IPS-18c (cell line): ENCODE results near the gene ZEB2.

Experiments used
- H3K4me3 ChIP-seq: 2 replicates; pipeline ENCODE4 v1.7.0; 2013; ENCODE audit warnings: low read depth, mild to moderate bottlenecking, low read length, moderate library complexity; ENCODE audit not compliant: insufficient read depth
- H3K9me3 ChIP-seq: one replicate; pipeline ENCODE4 v1.6.1; 2013; ENCODE audit warnings: mild to moderate bottlenecking, low read length, moderate library complexity; ENCODE audit not compliant: control insufficient read depth, insufficient read depth

Gene ZEB2

GRCh38 chr2:144490017-144490416, 29.9 kb downstream of the ZEB2 start:
- Histone ChIP-seq H3K4me3 (no peak overlapping the region), H3K9me3 (no peaks in the 10 kb centered on the region)

- Histone ChIP-seq H3K4me3 (no peak overlapping the region), H3K9me3 (no peaks in the 10 kb centered on the region)
Observed at GRCh38 chr2:144489315-144489916, 30.5 kb downstream of the ZEB2 start.

DNA sequence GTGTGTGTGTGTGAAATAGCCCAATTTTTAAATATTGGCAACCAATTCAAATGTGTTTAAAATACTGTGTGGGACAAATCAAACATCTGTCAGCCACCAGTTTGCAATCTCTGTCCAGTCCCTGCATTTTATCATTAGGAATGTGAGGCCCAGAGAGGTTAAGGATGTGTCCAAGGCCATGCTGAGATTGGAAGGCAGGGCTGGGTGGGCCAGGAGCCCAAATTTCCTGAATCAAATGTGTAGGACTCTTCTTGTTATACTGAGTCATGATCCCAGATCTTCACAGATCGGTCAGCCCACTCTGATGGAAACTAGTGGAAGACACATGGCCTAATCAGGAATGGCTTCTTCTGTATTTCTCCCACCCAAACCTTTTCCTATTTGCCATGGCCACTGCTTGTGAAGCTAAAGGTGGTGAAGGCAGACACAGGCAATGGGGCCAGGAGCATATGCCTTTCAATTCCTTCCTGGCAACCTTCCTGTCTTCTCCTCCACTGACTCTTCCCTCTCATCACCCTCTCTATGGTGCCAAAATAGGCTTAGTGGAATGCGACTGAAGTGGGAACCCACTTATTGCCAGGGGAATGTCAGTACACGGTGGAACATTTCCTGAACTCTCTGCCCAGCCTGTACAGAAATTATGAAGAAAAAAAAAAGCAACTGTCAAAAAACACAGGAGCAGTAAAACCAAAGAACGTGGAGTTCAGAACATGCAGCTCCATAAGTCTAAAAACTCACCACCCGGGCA, 35.5 kb downstream of the ZEB2 start:
- Histone ChIP-seq H3K4me3 (no peak overlapping the region), H3K9me3 (no peaks in the 10 kb centered on the region)

DNA sequence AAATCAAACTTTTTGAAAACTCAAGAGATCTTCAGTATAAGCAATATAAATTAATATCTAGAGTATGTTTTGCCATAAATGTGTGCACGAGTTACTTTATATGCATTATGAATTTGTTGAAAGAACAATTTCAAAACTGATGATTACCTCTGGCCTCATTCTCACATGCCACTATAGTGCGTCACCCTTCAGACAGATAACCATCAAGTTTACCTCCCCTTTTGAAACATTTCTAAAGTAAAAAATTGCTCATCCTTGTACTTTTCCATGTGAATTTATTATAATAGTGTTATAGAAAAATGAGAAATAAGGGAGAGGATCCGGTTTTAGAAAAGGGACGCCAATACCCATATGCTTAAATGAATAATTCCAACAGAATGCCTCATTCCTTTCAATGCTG, 38.3 kb downstream of the ZEB2 start:
- no peak overlapping the region for H3K4me3 ChIP-seq
- H3K9me3 ChIP-seq: no peaks in the 10 kb centered on the region

DNA sequence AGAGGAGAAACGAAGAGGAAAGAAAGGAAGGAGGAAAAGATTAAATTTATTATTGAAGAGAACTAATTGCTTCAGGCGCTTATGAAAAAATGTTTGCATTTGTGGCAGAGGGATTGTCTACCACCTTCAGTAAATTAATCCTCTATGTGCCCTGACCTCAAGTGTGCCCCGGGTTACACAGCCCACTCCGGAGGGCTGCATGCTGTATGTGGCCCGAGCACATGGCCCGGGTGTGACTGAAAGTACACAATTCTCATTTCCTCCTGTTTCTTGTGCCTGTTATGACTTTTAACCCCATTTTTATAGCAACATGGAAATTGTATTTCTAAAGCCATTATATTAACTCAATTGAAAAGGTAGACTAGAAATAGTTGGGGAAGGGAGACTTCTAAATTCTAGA, 38.8 kb downstream of the ZEB2 start:
- Histone ChIP-seq H3K9me3 (no peaks in the 10 kb centered on the region), H3K4me3 (no peak overlapping the region)

DNA sequence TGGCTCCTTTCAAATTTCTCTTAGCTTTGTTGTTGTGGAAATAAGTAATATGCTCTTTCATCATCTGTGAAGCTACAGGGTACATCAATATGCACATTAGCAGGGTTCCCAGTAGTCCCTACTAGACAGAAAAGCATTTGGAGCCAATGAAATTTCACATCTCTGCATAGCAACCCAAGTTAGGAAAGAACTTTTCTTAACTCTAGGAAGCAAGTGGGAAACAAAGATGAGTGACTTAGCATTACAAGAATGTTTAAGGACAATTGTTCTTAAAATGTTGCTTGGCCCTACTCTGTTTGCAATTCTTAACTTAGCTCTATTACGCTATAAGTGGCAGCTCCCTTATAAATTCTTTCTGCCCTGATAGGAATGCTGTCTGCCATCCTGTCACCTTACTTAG, 39.6 kb downstream of the ZEB2 start:
- H3K4me3 ChIP-seq: no peak overlapping the region
- no peaks in the 10 kb centered on the region for H3K9me3 ChIP-seq

GRCh38 chr2:144479659-144480058, 40.3 kb downstream of the ZEB2 start:
- H3K4me3 ChIP-seq: no peak overlapping the region
- H3K9me3 ChIP-seq: no peaks in the 10 kb centered on the region

- no peak overlapping the region for H3K4me3 ChIP-seq
- no peaks in the 10 kb centered on the region for H3K9me3 ChIP-seq
Observed at GRCh38 chr2:144479138-144479537, 40.8 kb downstream of the ZEB2 start.

DNA sequence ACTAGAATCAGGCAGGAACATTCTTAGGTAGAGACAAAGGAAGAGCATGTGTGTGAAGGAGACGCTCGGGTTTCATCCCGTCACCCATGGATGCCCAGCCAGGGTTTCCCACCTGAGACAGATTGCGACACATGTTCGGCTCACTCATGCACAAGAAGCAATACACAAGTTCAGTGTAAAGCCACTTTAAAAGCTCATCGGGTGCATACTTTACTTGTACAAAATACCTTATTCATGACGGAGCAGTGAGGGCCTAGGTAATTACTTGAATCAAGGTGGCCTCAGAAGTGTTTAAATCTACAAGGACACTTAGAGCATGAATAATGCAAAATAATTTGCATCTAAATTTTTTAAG, 42.0 kb downstream of the ZEB2 start:
- Histone ChIP-seq H3K9me3 (no peaks in the 10 kb centered on the region), H3K4me3 (no peak overlapping the region)

- Histone ChIP-seq H3K4me3 (no peak overlapping the region), H3K9me3 (no peaks in the 10 kb centered on the region)
Observed at GRCh38 chr2:144477281-144477956, 42.5 kb downstream of the ZEB2 start.

- H3K9me3 ChIP-seq: no peaks in the 10 kb centered on the region
Observed at GRCh38 chr2:144476682-144477081, 43.2 kb downstream of the ZEB2 start.

DNA sequence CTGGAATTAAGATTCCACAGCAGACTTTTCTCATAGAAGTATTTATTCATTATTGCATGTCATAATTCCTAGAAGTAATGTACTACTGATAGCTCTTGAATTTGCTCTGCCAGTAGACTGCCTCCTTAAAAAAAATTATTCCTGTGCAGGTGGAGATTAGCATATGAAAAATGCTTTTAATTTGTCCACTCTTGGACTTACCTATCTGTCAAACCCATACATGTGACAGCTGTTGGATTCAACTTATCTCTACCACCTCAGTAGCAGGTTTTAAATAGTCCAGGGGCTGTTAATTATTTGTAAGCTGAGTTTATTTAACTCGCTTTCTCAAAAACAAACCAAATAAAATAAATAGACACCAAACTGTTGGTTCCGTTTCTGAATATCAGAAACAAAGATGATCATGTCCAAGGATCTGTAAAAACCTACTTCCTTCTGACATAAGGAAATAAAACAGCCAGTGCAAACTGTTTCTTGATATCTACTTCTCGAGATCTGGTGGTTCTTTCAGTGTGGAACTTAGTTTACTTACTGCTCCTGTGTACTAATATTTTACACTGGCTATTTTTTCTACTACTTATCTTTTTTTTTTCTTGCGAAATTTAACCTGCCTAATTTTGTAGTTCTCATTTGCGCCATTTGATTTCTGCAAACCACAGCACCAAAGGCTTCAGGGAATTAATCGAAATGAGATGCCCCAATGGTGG, 44.2 kb downstream of the ZEB2 start:
- H3K4me3 ChIP-seq: no peak overlapping the region
- no peaks in the 10 kb centered on the region for H3K9me3 ChIP-seq

More at GRCh38 chr2:144476682-144477081, 43.2 kb downstream of the ZEB2 start:
- H3K4me3 ChIP-seq: no peak overlapping the region

GRCh38 chr2:144475044-144475443, 44.9 kb downstream of the ZEB2 start:
- no peak overlapping the region for H3K4me3 ChIP-seq
- no peaks in the 10 kb centered on the region for H3K9me3 ChIP-seq

GRCh38 chr2:144474017-144474416, 45.9 kb downstream of the ZEB2 start:
- no peak overlapping the region for H3K4me3 ChIP-seq
- H3K9me3 ChIP-seq: no peaks in the 10 kb centered on the region

DNA sequence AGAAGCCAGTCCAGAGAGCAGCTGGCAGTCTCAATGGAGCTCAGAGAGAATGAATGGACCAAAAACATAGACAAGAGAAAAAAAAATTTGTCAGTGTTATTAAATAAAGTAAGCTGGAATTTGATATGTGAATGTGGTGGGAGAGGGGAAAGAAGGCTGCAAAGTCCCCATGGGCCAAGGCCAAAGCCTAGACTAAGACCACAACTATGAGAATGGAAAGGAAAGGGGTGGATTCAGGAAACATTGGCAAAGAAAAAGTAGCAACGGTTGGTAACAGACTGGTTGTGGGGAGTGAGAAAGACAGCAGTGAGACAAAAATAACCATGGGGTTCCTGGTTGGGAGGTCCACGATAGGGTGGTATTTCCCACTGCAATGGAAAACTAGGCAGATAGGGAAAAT, 47.0 kb downstream of the ZEB2 start:
- H3K4me3 ChIP-seq: no peak overlapping the region

GRCh38 chr2:144472046-144472412, 47.9 kb downstream of the ZEB2 start:
- no peaks in the 10 kb centered on the region for H3K9me3 ChIP-seq
- no peak overlapping the region for H3K4me3 ChIP-seq

More for the DNA sequence above, 47.0 kb downstream of the ZEB2 start:
- H3K9me3 ChIP-seq: no peaks in the 10 kb centered on the region

GRCh38 chr2:144471305-144472045, 48.4 kb downstream of the ZEB2 start:
- H3K9me3 ChIP-seq: no peaks in the 10 kb centered on the region
- no peak overlapping the region for H3K4me3 ChIP-seq
